Keratinocyte (primary cell): ENCODE measurements around the gene STIM1. TPM values are rescaled to one million over a fixed set of nuclear protein-coding genes. Genes with fewer than 3 reads are reported as not detected.

ENCODE experiments used
- DNase-seq: peaks from one replicate; pipeline ENCODE4 v3.0.0-alpha.2; 2011; ENCODE audit warnings: low read depth, missing footprints, low spot score
- FAIRE-seq: peaks from 2 replicates; lab custom pipeline; 2011; peaks lifted over from hg19 to GRCh38; lab: Jason Lieb, UNC
- H2AFZ ChIP-seq: 2 replicates; pipeline ENCODE4 v1.6.0; 2012; ENCODE audit warnings: low read length, control low read depth, inconsistent platforms; ENCODE audit not compliant: control insufficient read depth
- H3K27ac ChIP-seq: 2 replicates; pipeline ENCODE4 v1.5.1; 2011; ENCODE audit warnings: low read length; ENCODE audit not compliant: control insufficient read depth, insufficient read depth
- H3K27me3 ChIP-seq: 3 replicates; pipeline ENCODE4 v1.6.0; 2011; ENCODE audit warnings: low read length; ENCODE audit not compliant: control insufficient read depth, insufficient read depth; ENCODE audit errors: extremely low read depth
- H3K36me3 ChIP-seq, 2 experiments: 2 replicates in 1 of 2; 3 replicates in 1 of 2; pipeline ENCODE4 v1.5.1; 2011; ENCODE audit warnings: low read length in 2 of 2, mild to moderate bottlenecking in 1 of 2; ENCODE audit not compliant: control insufficient read depth in 2 of 2, insufficient read depth in 2 of 2; ENCODE audit errors: extremely low read depth in 1 of 2
- H3K4me1 ChIP-seq: 3 replicates; pipeline ENCODE4 v1.5.1; 2011; ENCODE audit warnings: low read length; ENCODE audit not compliant: control insufficient read depth, insufficient read depth; ENCODE audit errors: extremely low read depth
- H3K4me2 ChIP-seq: 3 replicates; pipeline ENCODE4 v1.6.0; 2011; ENCODE audit warnings: low read depth, low read length; ENCODE audit not compliant: control insufficient read depth, insufficient read depth; ENCODE audit errors: extremely low read depth
- H3K4me3 ChIP-seq, 3 experiments: fragments of 200-600 bp in 1 of 3; sonication (generic) in 1 of 3; 2 replicates in 2 of 3; 3 replicates in 1 of 3; pipeline ENCODE4 v1.5.1; 2011 to 2016; ENCODE audit warnings: low read length in 3 of 3, mild to moderate bottlenecking in 3 of 3, control low read depth in 2 of 3, inconsistent platforms in 1 of 3, low read depth in 1 of 3, mixed read lengths in 1 of 3, mixed run types in 1 of 3, moderate library complexity in 1 of 3; ENCODE audit not compliant: control insufficient read depth in 2 of 3, insufficient read depth in 2 of 3; ENCODE audit errors: extremely low read depth in 1 of 3
- H3K79me2 ChIP-seq: 2 replicates; pipeline ENCODE4 v1.6.0; 2012; ENCODE audit warnings: low read length; ENCODE audit not compliant: control insufficient read depth, insufficient read depth
- H3K9ac ChIP-seq: 3 replicates; pipeline ENCODE4 v1.6.0; 2011; ENCODE audit warnings: low read length; ENCODE audit not compliant: control insufficient read depth, insufficient read depth; ENCODE audit errors: extremely low read depth
- H3K9me1 ChIP-seq: 3 replicates; pipeline ENCODE4 v1.6.0; 2011; ENCODE audit warnings: low read length; ENCODE audit not compliant: control insufficient read depth, insufficient read depth; ENCODE audit errors: extremely low read depth
- H3K9me3 ChIP-seq: 2 replicates; pipeline ENCODE4 v1.5.1; 2012; ENCODE audit warnings: low read depth, low read length; ENCODE audit not compliant: control insufficient read depth
- H4K20me1 ChIP-seq: 3 replicates; pipeline ENCODE4 v1.6.0; 2011; ENCODE audit warnings: low read length; ENCODE audit not compliant: control insufficient read depth, insufficient read depth; ENCODE audit errors: extremely low read depth
- EZH2 ChIP-seq: IDR thresholded peaks from one replicate; pipeline ENCODE4 v1.6.1; 2012; ENCODE audit warnings: inconsistent platforms, mild to moderate bottlenecking, low read length, moderate library complexity
- dilution Hi-C: fragments of 300-500 bp; cut with MboI; formaldehyde crosslinking; loops from one replicate; pipeline ENCODE4 v1.7.0; 2020; ENCODE audit warnings: low sequenced_read_pairs; ENCODE audit not compliant: extremely low pct_ligation_motif_present
- polyA plus RNA-seq, 5 experiments: library from polyadenylated mRNA; depleted of rRNA in 3 of 5; stranded (reverse) in 3 of 5; stranded (forward) in 1 of 5; unstranded in 1 of 5; fragments of >200 nt; gene quantifications; 1 replicate in 1 of 5; 2 replicates in 3 of 5; 3 replicates in 1 of 5; pipeline versions ENCODE4 v1.2.1 to v1.2.3, GENCODE V29; 2011 to 2012; ENCODE audit warnings: missing spikeins in 2 of 5, low read depth in 1 of 5, low replicate concordance in 1 of 5
- TF ChIP-seq, protein P1 (sequence below), 3 experiments: IDR thresholded peaks in 1 of 3; conservative IDR thresholded peaks in 1 of 3; optimal IDR thresholded peaks in 1 of 3; 2 replicates in 2 of 3; 3 replicates in 1 of 3; pipeline versions ENCODE3 to v1.5.1; 2011; ENCODE audit warnings: low read length in 3 of 3, mild to moderate bottlenecking in 3 of 3, moderate library complexity in 2 of 3, control low read depth in 1 of 3, inconsistent platforms in 1 of 3; ENCODE audit not compliant: insufficient read depth in 2 of 3; ENCODE audit errors: extremely low read depth in 1 of 3

The STIM1 gene
- polyA plus RNA-seq, 1 donor (not counting 4 experiments of a cell fraction or from before 2014, with no cell fraction given): 23.7 TPM

DNA sequence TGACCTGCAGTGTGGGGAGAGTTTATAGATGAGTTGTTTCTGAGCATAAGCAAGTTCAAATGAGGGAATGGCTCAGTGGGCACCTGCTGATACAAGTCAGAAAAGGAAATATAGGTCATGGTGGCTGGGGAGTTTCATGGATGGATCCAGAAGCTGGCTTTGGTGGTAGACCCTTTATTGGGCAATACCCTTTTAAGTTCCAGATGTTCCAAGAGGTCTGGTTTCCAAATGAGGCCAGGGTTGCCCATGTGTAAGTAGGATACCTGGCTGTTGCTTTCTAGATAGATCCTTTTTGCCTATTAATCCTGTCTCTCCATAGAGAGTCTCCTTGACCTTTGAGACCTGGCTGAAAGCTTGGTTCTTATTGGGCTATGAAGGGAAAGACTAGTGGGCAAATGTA lies 2.2 kb downstream of the STIM1 start:
- no peak for DNase-seq
- no peaks in the 10 kb centered on the region for H3K27me3 ChIP-seq
- H3K4me2 ChIP-seq: peak overlapping the region; percentile 98
- no peaks in the 10 kb centered on the region for H3K9me3 ChIP-seq
- H3K27ac ChIP-seq: no peak overlapping the region
- H3K4me3 ChIP-seq: peak overlapping the region; percentile 69 to 83 (median 73)
- peaks cover 0 to 1% of the 10 kb centered on the region in 2 experiments for H3K36me3 ChIP-seq
- TF ChIP-seq EZH2: no peak
- TF ChIP-seq, protein P1, sequence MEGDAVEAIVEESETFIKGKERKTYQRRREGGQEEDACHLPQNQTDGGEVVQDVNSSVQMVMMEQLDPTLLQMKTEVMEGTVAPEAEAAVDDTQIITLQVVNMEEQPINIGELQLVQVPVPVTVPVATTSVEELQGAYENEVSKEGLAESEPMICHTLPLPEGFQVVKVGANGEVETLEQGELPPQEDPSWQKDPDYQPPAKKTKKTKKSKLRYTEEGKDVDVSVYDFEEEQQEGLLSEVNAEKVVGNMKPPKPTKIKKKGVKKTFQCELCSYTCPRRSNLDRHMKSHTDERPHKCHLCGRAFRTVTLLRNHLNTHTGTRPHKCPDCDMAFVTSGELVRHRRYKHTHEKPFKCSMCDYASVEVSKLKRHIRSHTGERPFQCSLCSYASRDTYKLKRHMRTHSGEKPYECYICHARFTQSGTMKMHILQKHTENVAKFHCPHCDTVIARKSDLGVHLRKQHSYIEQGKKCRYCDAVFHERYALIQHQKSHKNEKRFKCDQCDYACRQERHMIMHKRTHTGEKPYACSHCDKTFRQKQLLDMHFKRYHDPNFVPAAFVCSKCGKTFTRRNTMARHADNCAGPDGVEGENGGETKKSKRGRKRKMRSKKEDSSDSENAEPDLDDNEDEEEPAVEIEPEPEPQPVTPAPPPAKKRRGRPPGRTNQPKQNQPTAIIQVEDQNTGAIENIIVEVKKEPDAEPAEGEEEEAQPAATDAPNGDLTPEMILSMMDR (optimal IDR thresholded peaks at IDR 0.05 in 1 of 3, IDR thresholded peaks at IDR 0.05 in 1 of 3, conservative IDR thresholded peaks at IDR 0.05 in 1 of 3; ENCODE audit: extremely low read depth in 1 of 3, insufficient read depth in 2 of 3, low read length in 3 of 3): no peak
- FAIRE-seq: no peak
- no peak overlapping the region for H3K9ac ChIP-seq
- H4K20me1 ChIP-seq: no peaks in the 10 kb centered on the region
- dilution Hi-C loops: loop anchor here (25.0 kb wide), 1 partner anchor 205 kb away; no protein-coding TSS in a partner anchor
- peaks cover 66% of the 10 kb centered on the region for H3K79me2 ChIP-seq
- no peaks in the 10 kb centered on the region for H3K9me1 ChIP-seq
- peaks cover 37% of the 10 kb centered on the region for H3K4me1 ChIP-seq
- no peak overlapping the region for H2AFZ ChIP-seq

DNA sequence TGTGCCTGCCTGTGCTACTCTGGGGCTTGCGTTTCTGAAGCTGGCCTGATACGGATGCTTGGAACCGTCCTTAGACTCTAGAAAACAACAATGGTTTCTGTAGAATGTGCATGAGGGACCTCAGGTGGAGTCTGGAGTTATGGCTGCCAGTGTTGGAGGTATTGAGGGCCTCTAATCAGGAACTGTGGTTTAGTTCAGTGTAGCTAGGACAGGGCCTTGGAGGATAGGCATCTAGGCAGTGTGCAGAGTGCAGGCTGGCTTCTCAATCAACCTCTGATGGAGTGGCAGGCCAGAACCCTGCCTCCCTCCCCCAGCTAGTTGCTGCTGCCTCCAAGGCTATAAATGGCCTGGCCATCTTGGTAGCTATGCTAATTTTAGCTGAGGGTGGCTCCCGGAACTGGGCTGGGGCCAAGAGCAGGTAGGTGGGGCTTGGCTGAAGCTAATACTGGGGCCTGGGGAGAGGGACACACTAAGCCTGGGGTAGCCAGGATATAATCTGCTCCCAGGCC lies 4.0 kb downstream of the STIM1 start:
- Histone ChIP-seq H4K20me1 (no peaks in the 10 kb centered on the region), H3K4me3 (no peak overlapping the region), H2AFZ (no peak overlapping the region), H3K4me1 (peaks cover 33% of the 10 kb centered on the region), H3K9me3 (no peaks in the 10 kb centered on the region), H3K36me3 (peaks cover 0 to 1% of the 10 kb centered on the region in 2 experiments), H3K9me1 (no peaks in the 10 kb centered on the region), H3K79me2 (peaks cover 83% of the 10 kb centered on the region), H3K4me2 (peak overlapping the region; percentile 20), H3K9ac (no peak overlapping the region), H3K27me3 (no peaks in the 10 kb centered on the region), H3K27ac (no peak overlapping the region)
- DNase-seq (no peak), FAIRE-seq (no peak)
- no peak for TF ChIP-seq EZH2
- TF ChIP-seq, protein P1 (optimal IDR thresholded peaks at IDR 0.05 in 1 of 3, IDR thresholded peaks at IDR 0.05 in 1 of 3, conservative IDR thresholded peaks at IDR 0.05 in 1 of 3; ENCODE audit: extremely low read depth in 1 of 3, insufficient read depth in 2 of 3, low read length in 3 of 3): no peak
- dilution Hi-C loops: loop anchor here (25.0 kb wide), 1 partner anchor 203 kb away; no protein-coding TSS in a partner anchor
